Colonic mucosa (tissue), 4 donors: ENCODE measurements around the gene EMX2. TPM values are rescaled to one million over a fixed set of nuclear protein-coding genes. Genes with fewer than 3 reads are reported as not detected.

Experiments used
- DNase-seq: peaks from one replicate; pipeline ENCODE4 v3.0.0-alpha.2; 2020
- H3K27ac ChIP-seq: fragments of 200-600 bp; one replicate; pipeline ENCODE4 v1.8.0; 2021
- H3K27me3 ChIP-seq: fragments of 200-600 bp; one replicate; pipeline ENCODE4 v1.8.0; 2021
- H3K36me3 ChIP-seq: fragments of 200-600 bp; one replicate; pipeline ENCODE4 v1.8.0; 2021
- H3K4me1 ChIP-seq: fragments of 200-600 bp; one replicate; pipeline ENCODE4 v1.8.0; 2021; ENCODE audit warnings: mild to moderate bottlenecking
- H3K4me3 ChIP-seq: fragments of 200-600 bp; one replicate; pipeline ENCODE4 v1.8.0; 2021
- H3K9ac ChIP-seq, 2 donors: one replicate each; pipeline ENCODE4 v1.7.0; 2013; ENCODE audit warnings: control low read depth in 2 of 2, low read depth in 2 of 2, low read length in 2 of 2
- H3K9me3 ChIP-seq: fragments of 200-600 bp; one replicate; pipeline ENCODE4 v1.8.0; 2021
- intact Hi-C: fragments of 100-400 bp; cut with DNase I; formaldehyde crosslinking; loops from one replicate; pipeline ENCODE4 v1.14.1; 2022
- total RNA-seq, 2 donors: library from RNA; stranded (reverse); fragmentation: NEBNext Ultra II Directional in 1 of 2; extraction: Animal tissue kit (Norgen Biotek cat#: 25700) in 1 of 2; gene quantifications; one replicate each; pipeline ENCODE4 v1.2.1, GENCODE V29; 2021
- TF ChIP-seq, protein P1 (sequence below): fragments of 200-600 bp; IDR thresholded peaks from one replicate; pipeline ENCODE4 v1.8.0; 2022; ENCODE audit warnings: antibody characterized with exemption, mild to moderate bottlenecking
- donor health status: healthy.
- donor health status: DM: no; HTN: no; CAD: no.
- donor health status: DM: no; HTN: no; CAD: no.

EMX2 gene
- total RNA-seq, 2 donors from 2014 or later: not detected

DNA sequence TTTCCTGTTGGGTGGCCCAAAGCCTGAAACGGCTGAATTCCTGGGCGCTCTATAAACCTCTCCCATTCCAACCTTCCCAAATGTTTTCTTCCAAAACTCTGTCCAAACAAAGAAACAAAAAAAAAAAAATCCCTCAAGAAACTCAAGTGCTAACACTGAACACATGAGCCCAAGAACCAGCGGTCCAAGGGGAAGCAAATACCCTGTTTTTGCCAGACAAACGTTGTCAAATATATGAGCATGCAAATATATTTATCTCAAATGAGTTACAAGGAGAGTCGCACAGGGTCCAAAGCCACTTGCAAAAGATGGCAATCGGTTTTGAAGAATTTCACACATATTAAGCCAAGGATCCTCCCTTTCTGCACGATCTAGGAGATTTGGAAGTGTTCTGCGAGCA is 23.3 kb upstream of the EMX2 start:
- no peak overlapping the region for H3K9ac ChIP-seq
- intact Hi-C loops: no loop called here
- H3K4me1 ChIP-seq: no peaks in the 10 kb centered on the region
- no peak overlapping the region for H3K27ac ChIP-seq
- TF ChIP-seq, protein P1, sequence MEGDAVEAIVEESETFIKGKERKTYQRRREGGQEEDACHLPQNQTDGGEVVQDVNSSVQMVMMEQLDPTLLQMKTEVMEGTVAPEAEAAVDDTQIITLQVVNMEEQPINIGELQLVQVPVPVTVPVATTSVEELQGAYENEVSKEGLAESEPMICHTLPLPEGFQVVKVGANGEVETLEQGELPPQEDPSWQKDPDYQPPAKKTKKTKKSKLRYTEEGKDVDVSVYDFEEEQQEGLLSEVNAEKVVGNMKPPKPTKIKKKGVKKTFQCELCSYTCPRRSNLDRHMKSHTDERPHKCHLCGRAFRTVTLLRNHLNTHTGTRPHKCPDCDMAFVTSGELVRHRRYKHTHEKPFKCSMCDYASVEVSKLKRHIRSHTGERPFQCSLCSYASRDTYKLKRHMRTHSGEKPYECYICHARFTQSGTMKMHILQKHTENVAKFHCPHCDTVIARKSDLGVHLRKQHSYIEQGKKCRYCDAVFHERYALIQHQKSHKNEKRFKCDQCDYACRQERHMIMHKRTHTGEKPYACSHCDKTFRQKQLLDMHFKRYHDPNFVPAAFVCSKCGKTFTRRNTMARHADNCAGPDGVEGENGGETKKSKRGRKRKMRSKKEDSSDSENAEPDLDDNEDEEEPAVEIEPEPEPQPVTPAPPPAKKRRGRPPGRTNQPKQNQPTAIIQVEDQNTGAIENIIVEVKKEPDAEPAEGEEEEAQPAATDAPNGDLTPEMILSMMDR: no peak
- DNase-seq: no peak
- no peaks in the 10 kb centered on the region for H3K27me3 ChIP-seq
- no peak overlapping the region for H3K4me3 ChIP-seq
- H3K9me3 ChIP-seq: no peaks in the 10 kb centered on the region
- H3K36me3 ChIP-seq: no peaks in the 10 kb centered on the region

DNA sequence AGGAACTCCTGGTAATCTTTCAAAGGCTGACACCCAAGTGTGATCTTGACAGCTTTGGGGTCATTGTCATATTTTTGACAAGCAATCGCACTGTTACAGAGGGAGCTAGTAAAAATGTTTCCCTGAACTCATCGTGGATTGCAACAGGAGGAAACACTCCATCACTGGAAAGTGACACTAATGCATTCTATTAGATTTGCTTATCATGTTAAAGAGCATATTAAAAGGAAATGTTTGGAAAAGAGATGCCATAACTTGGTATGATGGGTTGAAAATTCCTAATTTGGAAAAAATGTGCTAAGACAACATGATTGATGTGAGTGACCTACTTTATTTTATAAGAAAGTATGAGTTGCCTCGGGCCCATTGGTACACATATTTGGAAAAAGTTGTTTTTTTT is 22.7 kb upstream of the EMX2 start:
- no peak overlapping the region for H3K9ac ChIP-seq
- H3K27me3 ChIP-seq: no peaks in the 10 kb centered on the region
- TF ChIP-seq, protein P1: no peak
- no peaks in the 10 kb centered on the region for H3K36me3 ChIP-seq
- no peaks in the 10 kb centered on the region for H3K4me1 ChIP-seq
- no peak overlapping the region for H3K4me3 ChIP-seq
- intact Hi-C loops: no loop called here
- no peak overlapping the region for H3K27ac ChIP-seq
- DNase-seq: no peak
- no peaks in the 10 kb centered on the region for H3K9me3 ChIP-seq

DNA sequence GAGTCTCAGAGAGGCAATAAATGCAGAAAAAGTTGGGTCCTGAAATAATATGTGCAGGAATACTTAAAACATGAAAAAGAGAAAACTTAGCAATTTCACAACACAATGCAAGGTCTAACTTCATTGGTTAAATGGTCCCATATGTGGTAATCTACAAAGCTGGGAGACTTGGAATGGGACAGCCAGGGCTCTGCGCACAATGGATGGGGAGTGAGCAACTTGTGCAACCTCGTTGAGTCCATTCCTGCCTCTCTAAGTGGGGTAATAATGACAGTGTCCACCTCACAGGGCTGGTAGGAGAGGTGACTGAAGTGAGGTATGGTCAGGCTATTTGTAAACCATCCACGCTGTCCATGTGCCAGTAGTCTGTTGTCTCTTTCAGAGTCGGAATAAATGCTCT is 11.8 kb upstream of the EMX2 start:
- Histone ChIP-seq H3K9me3 (no peaks in the 10 kb centered on the region), H3K4me1 (peaks cover 6% of the 10 kb centered on the region), H3K27me3 (peaks cover 52% of the 10 kb centered on the region), H3K27ac (no peak overlapping the region), H3K9ac (no peak overlapping the region), H3K36me3 (no peaks in the 10 kb centered on the region), H3K4me3 (no peak overlapping the region)
- DNase-seq: no peak
- TF ChIP-seq, protein P1: no peak
- intact Hi-C loops: no loop called here

DNA sequence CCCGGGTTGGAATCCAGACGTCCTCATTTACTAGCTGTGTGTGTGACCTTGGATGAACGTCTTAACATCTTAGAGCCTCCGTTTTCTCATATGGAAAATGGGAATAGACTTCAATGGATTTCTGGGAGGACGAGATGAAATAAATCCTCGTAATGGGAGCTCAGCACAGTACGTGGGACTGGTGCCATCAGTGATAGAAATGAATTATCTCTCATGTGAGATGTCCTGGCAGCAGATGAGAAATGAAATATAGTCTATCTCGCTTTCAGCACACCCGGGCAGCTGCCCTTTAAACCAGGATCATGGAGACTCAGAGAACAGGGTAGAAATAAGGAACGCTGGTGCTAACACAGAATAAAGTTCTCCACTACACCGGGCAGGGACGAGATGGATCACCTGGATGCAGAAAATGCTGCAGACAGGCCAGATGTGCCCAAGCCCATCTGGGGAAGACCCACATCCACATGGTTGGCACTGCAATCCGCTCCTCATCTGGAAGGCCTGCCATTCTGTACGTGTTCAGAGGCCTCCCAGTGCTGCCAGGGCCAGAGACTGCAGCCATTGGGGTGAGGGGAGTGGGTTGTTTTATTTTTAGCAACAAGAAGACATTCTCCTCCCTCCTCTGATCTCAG is 11.1 kb upstream of the EMX2 start:
- no peaks in the 10 kb centered on the region for H3K36me3 ChIP-seq
- H3K4me1 ChIP-seq: peaks cover 6% of the 10 kb centered on the region
- no peak overlapping the region for H3K9ac ChIP-seq
- no peak for DNase-seq
- H3K27ac ChIP-seq: no peak overlapping the region
- H3K4me3 ChIP-seq: no peak overlapping the region
- no peaks in the 10 kb centered on the region for H3K9me3 ChIP-seq
- H3K27me3 ChIP-seq: peaks cover 59% of the 10 kb centered on the region
- TF ChIP-seq, protein P1: no peak
- intact Hi-C loops: no loop called here

DNA sequence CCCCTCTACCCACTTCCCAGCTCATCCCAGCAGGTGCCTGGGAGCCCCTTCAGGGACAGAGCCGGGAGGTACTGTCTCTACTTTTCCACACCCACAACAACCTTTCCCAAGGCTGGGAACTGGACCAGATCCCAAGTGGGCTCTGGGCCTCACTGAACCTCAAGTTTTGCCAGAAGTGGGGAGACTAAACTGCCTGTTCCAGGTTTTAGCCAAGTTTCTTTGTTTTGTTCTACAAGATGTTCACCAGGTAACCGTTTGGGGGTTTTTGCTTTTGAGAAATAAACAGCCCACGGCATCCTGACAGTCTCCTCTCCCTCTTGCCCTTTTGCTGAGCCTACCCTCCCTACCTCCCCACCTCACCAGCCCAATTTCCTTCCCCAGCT is 10.6 kb upstream of the EMX2 start:
- Histone ChIP-seq H3K9ac (no peak overlapping the region), H3K9me3 (no peaks in the 10 kb centered on the region), H3K27ac (no peak overlapping the region), H3K36me3 (no peaks in the 10 kb centered on the region), H3K4me3 (no peak overlapping the region), H3K27me3 (peaks cover 64% of the 10 kb centered on the region), H3K4me1 (peaks cover 6% of the 10 kb centered on the region)
- TF ChIP-seq, protein P1: no peak
- no peak for DNase-seq
- intact Hi-C loops: no loop called here
